GM12878 (cell line): Measurements from ENCODE around the gene ITGB2. TPM values are rescaled to one million over a fixed set of nuclear protein-coding genes. Genes with fewer than 3 reads are reported as not detected.
A peak's percentile ranks its signal among the peaks of the same experiment; 100 is the strongest.

ENCODE experiments used
- ATAC-seq: fragments of 200-7000 bp; cut with Tn5 transposase; 3 replicates; pipeline ENCODE4 v1.9.1; 2020; ENCODE audit warnings: mild to moderate bottlenecking, moderate library complexity
- BruUV-seq: library from RNA; stranded (reverse); fragments of 400-500 nt; replicated peaks from 2 replicates; lab custom pipeline; 2021; lab: Mats Ljungman, UMichigan
- CTCF ChIA-PET: fragments of 300-600 bp; sonication (Branson Sonifier 250); formaldehyde crosslinking; extraction: SDS; loops from one replicate; lab custom pipeline; 2021; ENCODE audit warnings: inconsistent platforms; lab: Yijun Ruan, JAX
- POLR2A ChIA-PET: fragments of 350-600 bp; formaldehyde crosslinking; extraction: SDS; loops from one replicate; lab custom pipeline; 2021; ENCODE audit warnings: inconsistent platforms; lab: Charles Lee
- RAD21 ChIA-PET: fragments of 300-600 bp; sonication (Branson Sonifier 250); formaldehyde crosslinking; loops from one replicate; lab custom pipeline; 2023; ENCODE audit warnings: antibody characterized with exemption; ENCODE audit not compliant: unreplicated experiment; lab: Charles Lee
- SMC1A ChIA-PET: fragments of 300-600 bp; sonication (Branson Sonifier 250); formaldehyde crosslinking; loops from one replicate; lab custom pipeline; 2023; ENCODE audit not compliant: unreplicated experiment, uncharacterized antibody; lab: Charles Lee
- DNase-seq: peaks from one replicate; pipeline ENCODE4 v3.0.0-alpha.2; 2011; ENCODE audit warnings: low read depth, low spot score
- FAIRE-seq: peaks from 3 replicates; lab custom pipeline; 2011; peaks lifted over from hg19 to GRCh38; lab: Jason Lieb, UNC
- H2AFZ ChIP-seq: 2 replicates; pipeline ENCODE4 v1.6.0; 2011; ENCODE audit warnings: low read depth, low read length, control low read depth; ENCODE audit not compliant: control insufficient read depth
- H3K27ac ChIP-seq: 2 replicates; pipeline ENCODE4 v1.5.1; 2011; ENCODE audit warnings: control low read depth; ENCODE audit not compliant: control insufficient read depth, insufficient read depth
- H3K27me3 ChIP-seq, 2 experiments: replicated peaks in 1 of 2; 2 replicates each; pipeline versions ENCODE4 v1.6.0 to v1.6.1; 2011; ENCODE audit warnings: low read length in 1 of 2; ENCODE audit not compliant: control insufficient read depth in 2 of 2, insufficient read depth in 2 of 2
- H3K36me3 ChIP-seq, 2 experiments: 2 replicates each; pipeline ENCODE4 v1.5.1; 2011; ENCODE audit warnings: low read length in 1 of 2; ENCODE audit not compliant: control insufficient read depth in 2 of 2, insufficient read depth in 2 of 2
- H3K4me1 ChIP-seq: 2 replicates; pipeline ENCODE4 v1.6.1; 2011; ENCODE audit warnings: mild to moderate bottlenecking, low read length, moderate library complexity, mixed read lengths; ENCODE audit not compliant: control insufficient read depth, insufficient read depth
- H3K4me2 ChIP-seq: 2 replicates; pipeline ENCODE4 v1.6.0; 2011; ENCODE audit warnings: control low read depth; ENCODE audit not compliant: control insufficient read depth, insufficient read depth
- H3K4me3 ChIP-seq: fragments of 200-600 bp; sonication (generic); 2 replicates; pipeline ENCODE4 v1.5.1; 2016
- H3K79me2 ChIP-seq: 2 replicates; pipeline ENCODE4 v1.6.0; 2011; ENCODE audit warnings: low read length; ENCODE audit not compliant: control insufficient read depth, insufficient read depth
- H3K9ac ChIP-seq: 2 replicates; pipeline ENCODE4 v1.8.0; 2011; ENCODE audit warnings: low read length, control low read depth, mixed read lengths; ENCODE audit not compliant: control insufficient read depth, insufficient read depth
- H3K9me3 ChIP-seq: replicated peaks from 3 replicates; pipeline ENCODE4 v1.5.1; 2011; ENCODE audit warnings: mild to moderate bottlenecking, low read length; ENCODE audit not compliant: control insufficient read depth, insufficient read depth
- H4K20me1 ChIP-seq: 2 replicates; pipeline ENCODE4 v1.6.0; 2011; ENCODE audit not compliant: control insufficient read depth, insufficient read depth
- BCL11A ChIP-seq: IDR thresholded peaks from 2 replicates; pipeline ENCODE4 v1.6.1; 2011; ENCODE audit warnings: low read depth, low read length
- BRCA1 ChIP-seq: IDR thresholded peaks from 2 replicates; pipeline ENCODE4 v1.6.1; 2011; ENCODE audit warnings: low read depth, low read length, improper control_type of control experiment
- GATAD2B ChIP-seq: fragments of 450-650 bp; conservative IDR thresholded peaks from 2 replicates; pipeline ENCODE4 v1.6.1; 2017; ENCODE audit warnings: low read depth, mild to moderate bottlenecking, moderate library complexity
- IRF4 ChIP-seq: IDR thresholded peaks from 2 replicates; pipeline ENCODE4 v1.6.1; 2011; ENCODE audit warnings: low read depth, low read length
- KLF5 ChIP-seq: fragments of 450-650 bp; IDR thresholded peaks from 2 replicates; pipeline ENCODE4 v1.6.1; 2014; ENCODE audit warnings: mild to moderate bottlenecking; ENCODE audit not compliant: partially characterized antibody
- MYC ChIP-seq: IDR thresholded peaks from 2 replicates; pipeline ENCODE4 v1.6.1; 2011; ENCODE audit warnings: mild to moderate bottlenecking, low read length, moderate library complexity, inconsistent platforms; ENCODE audit not compliant: insufficient read depth, insufficient replicate concordance, insufficient read length, severe bottlenecking
- NBN ChIP-seq: fragments of 450-650 bp; IDR thresholded peaks from 2 replicates; pipeline ENCODE4 v1.6.1; 2016
- PAX5 ChIP-seq: IDR thresholded peaks from 2 replicates; pipeline ENCODE4 v1.6.1; 2011; ENCODE audit warnings: low read depth, low read length, borderline replicate concordance
- STAT3 ChIP-seq: IDR thresholded peaks from 2 replicates; pipeline ENCODE4 v1.6.1; 2011; ENCODE audit warnings: low read depth, low read length, improper control_type of control experiment
- SUPT20H ChIP-seq: IDR thresholded peaks from 2 replicates; pipeline ENCODE4 v1.6.1; 2011; ENCODE audit warnings: low read depth, mild to moderate bottlenecking, low read length, moderate library complexity, borderline replicate concordance; ENCODE audit not compliant: control insufficient read depth
- TCF7 ChIP-seq: IDR thresholded peaks from 2 replicates; pipeline ENCODE4 v1.6.1; 2014; ENCODE audit warnings: antibody characterized with exemption, borderline replicate concordance
- YY1 ChIP-seq: IDR thresholded peaks from 2 replicates; pipeline ENCODE4 v1.6.1; 2011; ENCODE audit warnings: low read depth, mild to moderate bottlenecking, low read length
- WGBS: methylation state at CpG from one replicate; pipeline ENCODE4 v1.1.6; 2016; ENCODE audit warnings: low lambda C conversion rate; ENCODE audit not compliant: insufficient replicate concordance, insufficient coverage; ENCODE audit errors: missing lambda C conversion rate; 5-methylcytosine and 5-hydroxymethylcytosine counted together
- in situ Hi-C: fragments of 300-500 bp; cut with MboI; formaldehyde crosslinking; loops from 9 replicates; pipeline ENCODE4 v1.14.3; 2018; ENCODE audit warnings: mixed read lengths
- intact Hi-C: fragments of 100-400 bp; cut with micrococcal nuclease; formaldehyde crosslinking; loops from one replicate; pipeline ENCODE4 v1.14.2; 2022; ENCODE audit not compliant: unreplicated experiment
- polyA plus RNA-seq, 11 experiments: library from polyadenylated mRNA; depleted of rRNA in 4 of 11; unstranded in 6 of 11; stranded (reverse) in 5 of 11; fragments of >200 nt; fragmentation: Nextera tagmentation in 4 of 11; fragmentation: Illumina TruSeq in 1 of 11; extraction: Ambion mirVana in 4 of 11; extraction: Trizol in 1 of 11; gene quantifications; 1 replicate in 1 of 11; 2 replicates in 10 of 11; pipeline versions ENCODE4 v1.2.1 to v1.2.3, GENCODE V29; 2011 to 2016; ENCODE audit warnings: inconsistent platforms in 2 of 11, missing spikeins in 2 of 11, low read depth in 1 of 11
- total RNA-seq, 4 experiments: library from RNA; depleted of rRNA in 3 of 4; stranded (reverse); fragments of >200 nt in 3 of 4; fragmentation: Illumina TruSeq in 1 of 4; extraction: Trizol in 1 of 4; gene quantifications; 2 replicates each; pipeline versions ENCODE4 v1.2.1 to v1.2.3, GENCODE V29; 2013 to 2021
- TF ChIP-seq, protein P1 (sequence below): fragments of 450-650 bp; IDR thresholded peaks from 2 replicates; pipeline ENCODE4 v1.6.1; 2017; ENCODE audit warnings: mild to moderate bottlenecking, moderate library complexity
- TF ChIP-seq, protein P2 (sequence below): fragments of 150-350 bp; IDR thresholded peaks from 2 replicates; pipeline ENCODE4 v1.6.1; 2014; ENCODE audit warnings: mild to moderate bottlenecking, low read depth, low read length
- TF ChIP-seq, protein P3 (sequence below): IDR thresholded peaks from 2 replicates; pipeline ENCODE4 v1.6.1; 2011; ENCODE audit warnings: low read depth, mild to moderate bottlenecking, low read length, moderate library complexity, borderline replicate concordance; ENCODE audit errors: extremely low read depth
- TF ChIP-seq, protein P4 (sequence below), 3 experiments: IDR thresholded peaks in 2 of 3; conservative IDR thresholded peaks in 1 of 3; 2 replicates each; pipeline ENCODE4 v1.5.1; 2011; ENCODE audit warnings: low read depth in 3 of 3, low read length in 3 of 3, mild to moderate bottlenecking in 3 of 3, control low read depth in 2 of 3, moderate library complexity in 2 of 3, inconsistent platforms in 1 of 3, mixed read lengths in 1 of 3; ENCODE audit not compliant: control insufficient read depth in 2 of 3, insufficient read depth in 1 of 3; ENCODE audit errors: extremely low read depth in 1 of 3

Gene ITGB2
- total and polyA plus RNA-seq, 10 of the 15 experiments (the other 5 are each of a cell fraction or from before 2014, with no cell fraction given) = 8.0 to 172 (median 58.9) TPM

DNA sequence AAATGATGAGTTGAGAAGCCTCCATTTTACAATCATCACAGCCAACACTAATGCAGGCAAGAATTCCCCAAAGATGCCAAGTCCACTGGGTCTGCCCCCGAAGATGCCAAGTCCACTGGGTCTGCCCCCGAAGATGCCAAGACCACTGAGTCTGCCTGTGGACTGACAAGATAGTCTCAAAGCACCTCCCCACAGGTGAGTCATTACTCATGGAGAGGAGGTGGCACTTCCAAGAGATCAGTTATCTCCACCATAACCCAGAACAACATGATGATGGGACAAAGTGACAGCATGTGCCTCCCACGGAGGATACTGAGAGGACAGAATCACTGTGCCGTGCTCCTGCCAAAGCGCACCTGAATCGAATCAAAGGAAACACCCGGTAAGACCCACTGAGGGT is 52.0 kb downstream of the ITGB2 start:
- TF ChIP-seq TCF7 (no peak), KLF5 (no peak), PAX5 (no peak), SUPT20H (no peak), BRCA1 (no peak), IRF4 (no peak), STAT3 (no peak), YY1 (no peak), BCL11A (no peak), GATAD2B (no peak), NBN (no peak), MYC (no peak)
- TF ChIP-seq, protein P1, sequence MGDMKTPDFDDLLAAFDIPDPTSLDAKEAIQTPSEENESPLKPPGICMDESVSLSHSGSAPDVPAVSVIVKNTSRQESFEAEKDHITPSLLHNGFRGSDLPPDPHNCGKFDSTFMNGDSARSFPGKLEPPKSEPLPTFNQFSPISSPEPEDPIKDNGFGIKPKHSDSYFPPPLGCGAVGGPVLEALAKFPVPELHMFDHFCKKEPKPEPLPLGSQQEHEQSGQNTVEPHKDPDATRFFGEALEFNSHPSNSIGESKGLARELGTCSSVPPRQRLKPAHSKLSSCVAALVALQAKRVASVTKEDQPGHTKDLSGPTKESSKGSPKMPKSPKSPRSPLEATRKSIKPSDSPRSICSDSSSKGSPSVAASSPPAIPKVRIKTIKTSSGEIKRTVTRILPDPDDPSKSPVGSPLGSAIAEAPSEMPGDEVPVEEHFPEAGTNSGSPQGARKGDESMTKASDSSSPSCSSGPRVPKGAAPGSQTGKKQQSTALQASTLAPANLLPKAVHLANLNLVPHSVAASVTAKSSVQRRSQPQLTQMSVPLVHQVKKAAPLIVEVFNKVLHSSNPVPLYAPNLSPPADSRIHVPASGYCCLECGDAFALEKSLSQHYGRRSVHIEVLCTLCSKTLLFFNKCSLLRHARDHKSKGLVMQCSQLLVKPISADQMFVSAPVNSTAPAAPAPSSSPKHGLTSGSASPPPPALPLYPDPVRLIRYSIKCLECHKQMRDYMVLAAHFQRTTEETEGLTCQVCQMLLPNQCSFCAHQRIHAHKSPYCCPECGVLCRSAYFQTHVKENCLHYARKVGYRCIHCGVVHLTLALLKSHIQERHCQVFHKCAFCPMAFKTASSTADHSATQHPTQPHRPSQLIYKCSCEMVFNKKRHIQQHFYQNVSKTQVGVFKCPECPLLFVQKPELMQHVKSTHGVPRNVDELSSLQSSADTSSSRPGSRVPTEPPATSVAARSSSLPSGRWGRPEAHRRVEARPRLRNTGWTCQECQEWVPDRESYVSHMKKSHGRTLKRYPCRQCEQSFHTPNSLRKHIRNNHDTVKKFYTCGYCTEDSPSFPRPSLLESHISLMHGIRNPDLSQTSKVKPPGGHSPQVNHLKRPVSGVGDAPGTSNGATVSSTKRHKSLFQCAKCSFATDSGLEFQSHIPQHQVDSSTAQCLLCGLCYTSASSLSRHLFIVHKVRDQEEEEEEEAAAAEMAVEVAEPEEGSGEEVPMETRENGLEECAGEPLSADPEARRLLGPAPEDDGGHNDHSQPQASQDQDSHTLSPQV = no peak
- TF ChIP-seq, protein P2, sequence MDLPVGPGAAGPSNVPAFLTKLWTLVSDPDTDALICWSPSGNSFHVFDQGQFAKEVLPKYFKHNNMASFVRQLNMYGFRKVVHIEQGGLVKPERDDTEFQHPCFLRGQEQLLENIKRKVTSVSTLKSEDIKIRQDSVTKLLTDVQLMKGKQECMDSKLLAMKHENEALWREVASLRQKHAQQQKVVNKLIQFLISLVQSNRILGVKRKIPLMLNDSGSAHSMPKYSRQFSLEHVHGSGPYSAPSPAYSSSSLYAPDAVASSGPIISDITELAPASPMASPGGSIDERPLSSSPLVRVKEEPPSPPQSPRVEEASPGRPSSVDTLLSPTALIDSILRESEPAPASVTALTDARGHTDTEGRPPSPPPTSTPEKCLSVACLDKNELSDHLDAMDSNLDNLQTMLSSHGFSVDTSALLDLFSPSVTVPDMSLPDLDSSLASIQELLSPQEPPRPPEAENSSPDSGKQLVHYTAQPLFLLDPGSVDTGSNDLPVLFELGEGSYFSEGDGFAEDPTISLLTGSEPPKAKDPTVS = no peak
- TF ChIP-seq, protein P3, sequence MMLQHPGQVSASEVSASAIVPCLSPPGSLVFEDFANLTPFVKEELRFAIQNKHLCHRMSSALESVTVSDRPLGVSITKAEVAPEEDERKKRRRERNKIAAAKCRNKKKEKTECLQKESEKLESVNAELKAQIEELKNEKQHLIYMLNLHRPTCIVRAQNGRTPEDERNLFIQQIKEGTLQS = no peak
- TF ChIP-seq, protein P4, sequence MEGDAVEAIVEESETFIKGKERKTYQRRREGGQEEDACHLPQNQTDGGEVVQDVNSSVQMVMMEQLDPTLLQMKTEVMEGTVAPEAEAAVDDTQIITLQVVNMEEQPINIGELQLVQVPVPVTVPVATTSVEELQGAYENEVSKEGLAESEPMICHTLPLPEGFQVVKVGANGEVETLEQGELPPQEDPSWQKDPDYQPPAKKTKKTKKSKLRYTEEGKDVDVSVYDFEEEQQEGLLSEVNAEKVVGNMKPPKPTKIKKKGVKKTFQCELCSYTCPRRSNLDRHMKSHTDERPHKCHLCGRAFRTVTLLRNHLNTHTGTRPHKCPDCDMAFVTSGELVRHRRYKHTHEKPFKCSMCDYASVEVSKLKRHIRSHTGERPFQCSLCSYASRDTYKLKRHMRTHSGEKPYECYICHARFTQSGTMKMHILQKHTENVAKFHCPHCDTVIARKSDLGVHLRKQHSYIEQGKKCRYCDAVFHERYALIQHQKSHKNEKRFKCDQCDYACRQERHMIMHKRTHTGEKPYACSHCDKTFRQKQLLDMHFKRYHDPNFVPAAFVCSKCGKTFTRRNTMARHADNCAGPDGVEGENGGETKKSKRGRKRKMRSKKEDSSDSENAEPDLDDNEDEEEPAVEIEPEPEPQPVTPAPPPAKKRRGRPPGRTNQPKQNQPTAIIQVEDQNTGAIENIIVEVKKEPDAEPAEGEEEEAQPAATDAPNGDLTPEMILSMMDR (IDR thresholded peaks at IDR 0.05 in 2 of 3, conservative IDR thresholded peaks at IDR 0.05 in 1 of 3; ENCODE audit: control insufficient read depth in 2 of 3, extremely low read depth in 1 of 3, insufficient read depth in 1 of 3, low read depth in 3 of 3, low read length in 3 of 3) = no peak
- H3K9ac ChIP-seq = no peak overlapping the region
- H3K79me2 ChIP-seq = peaks cover 76% of the 10 kb centered on the region
- BruUV-seq = no TSS peak
- ATAC-seq = no peak
- POLR2A ChIA-PET = no interaction called here
- RAD21 ChIA-PET = no interaction called here
- intact Hi-C loops (no loop called here), in situ Hi-C loops (no loop called here)
- H3K9me3 ChIP-seq = no peaks in the 10 kb centered on the region
- no peak overlapping the region for H3K4me3 ChIP-seq
- 100% methylated on average over 7 of the region's 7 CpGs for WGBS
- peaks cover 9 to 12% of the 10 kb centered on the region in 2 experiments for H3K36me3 ChIP-seq
- H3K27ac ChIP-seq = no peak overlapping the region
- peaks cover 31% of the 10 kb centered on the region for H3K4me1 ChIP-seq
- DNase-seq = no peak
- no peaks in the 10 kb centered on the region for H3K27me3 ChIP-seq
- H2AFZ ChIP-seq = no peak overlapping the region
- FAIRE-seq = no peak
- CTCF ChIA-PET = no interaction called here
- SMC1A ChIA-PET = interaction anchor here (0.6 to 1.5 kb wide), 2 partner anchors 59 to 71 kb away, joined by 3 read pairs; no protein-coding TSS in a partner anchor
- H3K4me2 ChIP-seq = peak overlapping the region; percentile 50
- H4K20me1 ChIP-seq = peaks cover 14% of the 10 kb centered on the region
